ENCODE results near the gene SLC29A2. TPM values are rescaled to one million over a fixed set of nuclear protein-coding genes. Genes with fewer than 3 reads are reported as not detected.

The SLC29A2 gene
- polyA plus RNA-seq, 1 of the 3 experiments (the other 2 are of a cell fraction) = 3.2 TPM

GRCh38 chr11:66317723-66318599, 53.6 kb downstream of the SLC29A2 start:
- H3K4me3 ChIP-seq (ENCODE audit: low read depth in 2 of 2, low read length in 1 of 2) = no peak overlapping the region
- H3K9me3 ChIP-seq = no peaks in the 10 kb centered on the region
- no peaks in the 10 kb centered on the region for H3K79me2 ChIP-seq (ENCODE audit: insufficient read depth)
- no peak for TF ChIP-seq MEF2A (IDR thresholded peaks at IDR 0.05; ENCODE audit: borderline replicate concordance, low read depth)
- TF ChIP-seq FOXM1 (IDR thresholded peaks at IDR 0.05; ENCODE audit: low read depth) = no peak
- TF ChIP-seq JUND (IDR thresholded peaks at IDR 0.05) = no peak
- no peak for TF ChIP-seq CHD2 (IDR thresholded peaks at IDR 0.05; ENCODE audit: low read length, partially characterized antibody)
- H2AFZ ChIP-seq (ENCODE audit: low read depth) = no peak overlapping the region
- peak overlapping the region; percentile 20; the same call in 1 of the 2 replicates for H3K4me2 ChIP-seq
- ChIA-PET CTCF (interaction anchor here (0.7 to 12.4 kb wide), 7 partner anchors 9 to 95 kb away, joined by 3 to 280 read pairs (median 3); partner anchors contain the start of gene RIN1), POLR2A (interaction anchor here (2.2 to 2.4 kb wide), 2 partner anchors 9 to 29 kb away, joined by 10 read pairs; partner anchors contain the start of gene YIF1A)
- no peak overlapping the region for H3K9ac ChIP-seq
- DNase-seq = peak; percentile 69
- H3K36me3 ChIP-seq (replicated peaks in 1 of 2; ENCODE audit: control insufficient read depth in 1 of 2, insufficient read depth in 2 of 2, low read length in 1 of 2) = no peaks in the 10 kb centered on the region
- WGBS (ENCODE audit: low lambda C conversion rate) = 62% methylated on average over 11 of the region's 16 CpGs
- H4K20me1 ChIP-seq (ENCODE audit: insufficient read depth) = no peaks in the 10 kb centered on the region
- peak overlapping the region; percentile 21 to 100; a peak in 3 of 4 replicates for H3K27ac ChIP-seq (ENCODE audit: low read depth in 2 of 2, low read length in 1 of 2)
- H3K9me2 ChIP-seq = no peaks in the 10 kb centered on the region
- peaks cover 32 to 60% of the 10 kb centered on the region in 2 experiments for H3K4me1 ChIP-seq (ENCODE audit: control insufficient read depth in 1 of 2, insufficient read depth in 2 of 2, low read depth in 1 of 2, low read length in 1 of 2)
- H3K27me3 ChIP-seq (ENCODE audit: insufficient read depth) = no peaks in the 10 kb centered on the region
- no peaks in the 10 kb centered on the region for H3F3A ChIP-seq (replicated peaks; ENCODE audit: insufficient read depth)

GRCh38 chr11:66317322-66317722, 54.2 kb downstream of the SLC29A2 start:
- no peaks in the 10 kb centered on the region for H3K79me2 ChIP-seq (ENCODE audit: insufficient read depth)
- H3K27me3 ChIP-seq (ENCODE audit: insufficient read depth) = no peaks in the 10 kb centered on the region
- no peak overlapping the region for H3K9ac ChIP-seq
- no peaks in the 10 kb centered on the region for H3K36me3 ChIP-seq (replicated peaks in 1 of 2; ENCODE audit: control insufficient read depth in 1 of 2, insufficient read depth in 2 of 2, low read length in 1 of 2)
- H2AFZ ChIP-seq (ENCODE audit: low read depth) = no peak overlapping the region
- H3K4me3 ChIP-seq (ENCODE audit: low read depth in 2 of 2, low read length in 1 of 2) = no peak overlapping the region
- peak overlapping the region; percentile 21 to 100; a peak in 3 of 4 replicates for H3K27ac ChIP-seq (ENCODE audit: low read depth in 2 of 2, low read length in 1 of 2)
- 58% methylated on average over 9 of the region's 14 CpGs for WGBS (ENCODE audit: low lambda C conversion rate)
- no peaks in the 10 kb centered on the region for H4K20me1 ChIP-seq (ENCODE audit: insufficient read depth)
- peaks cover 32 to 60% of the 10 kb centered on the region in 2 experiments for H3K4me1 ChIP-seq (ENCODE audit: control insufficient read depth in 1 of 2, insufficient read depth in 2 of 2, low read depth in 1 of 2, low read length in 1 of 2)
- CTCF ChIA-PET = interaction anchor here (0.7 to 12.4 kb wide), 7 partner anchors 9 to 95 kb away, joined by 3 to 280 read pairs (median 3); partner anchors contain the start of gene RIN1
- POLR2A ChIA-PET = interaction anchor here (0.6 to 2.4 kb wide), 4 partner anchors 10 to 103 kb away, joined by 3 to 10 read pairs (median 6); partner anchors contain the start of gene YIF1A
- no peak for TF ChIP-seq USF1 (IDR thresholded peaks at IDR 0.05; ENCODE audit: borderline replicate concordance, low read depth)
- TF ChIP-seq NRF1 (IDR thresholded peaks at IDR 0.05; ENCODE audit: low read depth, low read length) = peak; percentile 38; the same call in 1 of the 2 replicates
- TF ChIP-seq RCOR1 (IDR thresholded peaks at IDR 0.05; ENCODE audit: low read length) = no peak
- TF ChIP-seq YY1 (IDR thresholded peaks at IDR 0.05; ENCODE audit: low read depth) = no peak
- no peaks in the 10 kb centered on the region for H3K9me2 ChIP-seq
- H3K9me3 ChIP-seq = no peaks in the 10 kb centered on the region
- DNase-seq = peak; percentile 80
- H3K4me2 ChIP-seq = peak overlapping the region; percentile 20; the same call in 1 of the 2 replicates
- peaks cover under 1% of the 10 kb centered on the region for H3F3A ChIP-seq (replicated peaks; ENCODE audit: insufficient read depth)

- Histone ChIP-seq H3K27me3 (ENCODE audit: insufficient read depth) (no peaks in the 10 kb centered on the region), H3K9me2 (no peaks in the 10 kb centered on the region), H2AFZ (ENCODE audit: low read depth) (no peak within 1 kb of the TSS), H3K9ac (no peak within 1 kb of the TSS), H3K4me1 (ENCODE audit: control insufficient read depth in 1 of 2, insufficient read depth in 2 of 2, low read depth in 1 of 2, low read length in 1 of 2) (peaks cover 32 to 60% of the 10 kb centered on the region in 2 experiments), H3K36me3 (replicated peaks in 1 of 2; ENCODE audit: control insufficient read depth in 1 of 2, insufficient read depth in 2 of 2, low read length in 1 of 2) (no peaks in the 10 kb centered on the region), H3K27ac (ENCODE audit: low read depth in 2 of 2, low read length in 1 of 2) (peak within 1 kb of the TSS; percentile 21 to 100; a peak in 3 of 4 replicates), H3K9me3 (no peaks in the 10 kb centered on the region), H3K4me2 (peak within 1 kb of the TSS; percentile 20; the same call in 1 of the 2 replicates), H3K79me2 (ENCODE audit: insufficient read depth) (no peaks in the 10 kb centered on the region), H3F3A (replicated peaks; ENCODE audit: insufficient read depth) (peaks cover 6% of the 10 kb centered on the region), H3K4me3 (ENCODE audit: low read depth in 2 of 2, low read length in 1 of 2) (no peak within 1 kb of the TSS), H4K20me1 (ENCODE audit: insufficient read depth) (no peaks in the 10 kb centered on the region)
- TF ChIP-seq MXI1 (IDR thresholded peaks at IDR 0.05; ENCODE audit: low read depth, low read length) (no peak), CHD2 (IDR thresholded peaks at IDR 0.05; ENCODE audit: low read length, partially characterized antibody) (peak; percentile 58), RCOR1 (IDR thresholded peaks at IDR 0.05; ENCODE audit: low read length) (no peak), PBX3 (IDR thresholded peaks at IDR 0.05) (no peak)
- ChIA-PET POLR2A (interaction anchor here (0.6 to 2.4 kb wide), 4 partner anchors 10 to 104 kb away, joined by 3 to 10 read pairs (median 6); partner anchors contain the start of gene YIF1A), CTCF (interaction anchor here (0.7 to 12.4 kb wide), 6 partner anchors 10 to 73 kb away, joined by 3 to 280 read pairs (median 3); partner anchors contain the start of gene RIN1)
- 25% methylated on average over 12 of the region's 29 CpGs for WGBS (ENCODE audit: low lambda C conversion rate)
- DNase-seq = peak; percentile 83
Measured at GRCh38 chr11:66316849-66317251, 54.7 kb downstream of the SLC29A2 start, which contains the start of gene CD248. TSS of gene CD248 (minus strand) at chr11:66317044. CDS start at chr11:66317027, 17 bp downstream.

All from SK-N-SH (cell line).